HG03135 (cell line): ENCODE data around the gene ZNF618.

Experiments used
- ATAC-seq: cut with Tn5 transposase; IDR thresholded peaks from one replicate; pipeline ENCODE4 v1.9.1; 2021; ENCODE audit warnings: mild to moderate bottlenecking, moderate library complexity; ENCODE audit not compliant: unreplicated experiment

ZNF618 gene

GRCh38 chr9:113932906-113933584 is 56.9 kb downstream of the ZNF618 start:
- no peak for ATAC-seq

DNA sequence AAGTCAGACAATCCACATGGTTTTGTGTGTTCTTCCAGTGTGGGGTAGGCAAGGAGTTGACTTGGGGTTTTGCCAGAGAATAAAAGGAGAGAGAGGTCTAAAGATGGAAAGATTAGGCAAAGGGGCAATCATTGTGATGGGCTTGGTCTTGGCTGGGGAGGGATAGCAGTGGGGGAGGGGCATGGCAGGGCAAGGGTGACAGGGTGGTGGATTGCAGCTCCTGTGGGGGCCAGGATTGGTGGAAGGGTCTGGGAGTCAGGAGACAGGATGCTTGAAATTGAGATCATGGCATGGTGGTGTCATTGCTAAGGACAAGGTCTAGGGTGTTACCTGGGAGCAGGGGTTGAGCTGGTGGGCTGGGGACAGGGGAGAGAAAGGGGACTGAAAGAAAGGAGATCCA is 57.6 kb downstream of the ZNF618 start:
- ATAC-seq, result no peak

GRCh38 chr9:113934167-113934828 is 58.2 kb downstream of the ZNF618 start:
- no peak for ATAC-seq

GRCh38 chr9:113934829-113935676 is 58.9 kb downstream of the ZNF618 start:
- ATAC-seq, result no peak

- no peak for ATAC-seq
These were observed 59.7 kb downstream of the ZNF618 start for GRCh38 chr9:113935677-113936380.

- no peak for ATAC-seq
These were observed 64.0 kb downstream of the ZNF618 start for GRCh38 chr9:113940077-113940476.

DNA sequence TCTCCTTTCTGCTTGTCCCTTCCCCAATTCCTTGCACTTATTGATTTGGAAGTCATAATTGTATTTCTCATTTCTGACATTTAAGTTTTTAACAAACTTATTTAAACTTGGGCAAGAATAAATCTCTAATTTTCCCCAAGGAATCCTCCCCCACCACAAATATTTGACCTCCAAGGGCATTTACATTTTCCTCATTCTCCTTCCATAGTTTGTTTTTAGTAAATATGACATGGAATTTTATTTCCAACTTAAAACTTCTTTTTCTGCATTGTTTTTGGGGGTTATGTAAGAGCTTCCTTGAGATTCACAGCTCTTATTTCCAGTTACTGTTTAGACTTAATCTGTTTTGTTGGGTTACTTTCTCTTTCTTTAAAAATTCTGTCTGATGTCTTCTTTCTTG is 64.9 kb downstream of the ZNF618 start:
- ATAC-seq, result no peak

GRCh38 chr9:113941526-113941925 is 65.4 kb downstream of the ZNF618 start:
- no peak for ATAC-seq

DNA sequence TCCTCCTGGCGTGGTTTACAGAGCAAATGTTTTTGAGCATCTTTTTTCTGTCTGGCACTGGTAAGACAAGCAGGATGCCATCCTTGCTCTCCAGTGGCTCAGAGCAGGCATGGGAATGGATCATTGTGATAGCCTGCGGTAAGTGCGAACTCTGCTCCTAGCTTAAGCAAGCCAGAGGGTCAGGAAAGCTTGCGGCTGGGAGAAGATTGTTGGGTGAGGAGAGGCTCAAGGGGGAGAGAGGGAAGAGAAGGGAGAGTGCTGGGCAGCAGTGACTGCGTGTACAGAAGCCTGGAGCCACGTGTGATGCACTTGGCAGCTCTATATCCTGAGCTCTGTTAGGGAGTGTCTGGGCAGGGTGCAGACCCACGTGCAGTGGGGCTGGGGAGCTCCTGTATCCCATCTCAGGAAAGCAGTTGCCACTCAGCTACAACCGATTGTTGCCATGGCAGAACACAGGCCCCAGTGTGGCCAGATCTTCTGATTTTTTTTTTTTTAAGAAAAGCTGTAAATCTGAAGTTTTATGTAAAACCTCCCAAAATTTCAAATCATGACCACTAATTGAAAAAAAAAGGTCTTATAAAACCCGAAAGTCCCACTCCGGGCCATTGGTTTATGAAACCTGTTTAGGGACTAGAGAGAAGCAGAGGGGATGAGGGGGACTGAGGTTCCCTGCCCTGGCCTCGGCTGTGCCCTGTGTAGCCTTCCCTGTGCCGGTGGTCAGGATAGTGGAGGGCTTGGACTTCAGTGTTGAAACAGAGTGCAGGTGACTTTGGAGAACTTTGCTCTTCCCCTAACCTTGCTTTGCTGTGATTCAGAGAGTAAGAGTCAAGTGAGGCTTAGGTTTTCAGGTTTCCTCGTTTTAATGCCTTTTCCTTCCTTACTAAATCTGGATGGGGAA is 67.3 kb downstream of the ZNF618 start:
- no peak for ATAC-seq

DNA sequence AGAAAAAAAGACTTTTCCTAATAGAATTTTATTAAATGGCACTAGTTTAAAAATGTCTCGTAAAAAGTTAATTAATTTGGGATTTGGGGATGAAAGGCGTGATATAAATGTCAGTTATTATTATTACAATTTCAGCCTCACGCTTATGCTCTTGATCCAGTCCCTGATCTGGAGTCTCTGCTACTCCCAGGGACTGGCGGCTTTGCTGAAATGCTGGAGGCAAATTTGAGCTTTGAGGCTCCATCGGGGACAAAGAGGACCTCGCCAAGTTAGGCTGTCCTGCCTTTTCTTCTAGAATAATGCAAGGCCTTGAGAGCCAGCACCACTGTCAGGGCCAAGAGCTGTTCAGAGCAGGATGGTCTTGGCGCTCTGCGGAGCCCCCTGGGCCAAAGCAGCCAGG is 69.7 kb downstream of the ZNF618 start:
- no peak for ATAC-seq

DNA sequence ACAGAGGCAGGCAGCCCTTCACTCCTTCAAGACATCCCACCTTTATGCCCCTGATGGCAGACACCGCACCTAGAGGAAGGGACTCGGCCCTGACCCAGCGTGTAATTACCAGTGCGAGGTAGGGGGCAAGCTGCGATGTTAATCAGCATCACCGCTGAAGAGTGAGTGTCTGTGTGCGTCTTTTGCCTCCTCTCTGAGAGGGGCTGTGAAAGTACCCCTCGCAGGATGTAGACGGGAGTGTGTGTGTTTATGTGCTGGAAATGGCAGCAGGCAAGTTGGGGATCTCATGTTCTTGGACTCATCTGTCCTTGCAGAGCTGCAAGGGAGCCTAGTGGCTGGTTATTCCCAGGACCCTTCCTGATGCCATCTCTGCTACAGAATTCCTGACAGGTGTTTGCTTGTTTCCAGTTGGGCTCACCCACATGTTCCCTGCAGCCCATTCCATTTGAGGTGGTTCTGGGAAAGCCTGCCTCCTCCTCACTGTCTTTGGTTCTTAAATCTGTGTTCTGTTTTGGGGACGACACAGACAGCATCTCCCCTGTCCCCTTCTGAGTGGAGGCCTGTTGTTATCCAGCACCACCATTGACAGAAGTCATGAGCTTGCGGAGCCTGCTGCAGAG is 70.5 kb downstream of the ZNF618 start:
- no peak for ATAC-seq

- ATAC-seq, result no peak
These were observed 71.8 kb downstream of the ZNF618 start for GRCh38 chr9:113947941-113948340.

DNA sequence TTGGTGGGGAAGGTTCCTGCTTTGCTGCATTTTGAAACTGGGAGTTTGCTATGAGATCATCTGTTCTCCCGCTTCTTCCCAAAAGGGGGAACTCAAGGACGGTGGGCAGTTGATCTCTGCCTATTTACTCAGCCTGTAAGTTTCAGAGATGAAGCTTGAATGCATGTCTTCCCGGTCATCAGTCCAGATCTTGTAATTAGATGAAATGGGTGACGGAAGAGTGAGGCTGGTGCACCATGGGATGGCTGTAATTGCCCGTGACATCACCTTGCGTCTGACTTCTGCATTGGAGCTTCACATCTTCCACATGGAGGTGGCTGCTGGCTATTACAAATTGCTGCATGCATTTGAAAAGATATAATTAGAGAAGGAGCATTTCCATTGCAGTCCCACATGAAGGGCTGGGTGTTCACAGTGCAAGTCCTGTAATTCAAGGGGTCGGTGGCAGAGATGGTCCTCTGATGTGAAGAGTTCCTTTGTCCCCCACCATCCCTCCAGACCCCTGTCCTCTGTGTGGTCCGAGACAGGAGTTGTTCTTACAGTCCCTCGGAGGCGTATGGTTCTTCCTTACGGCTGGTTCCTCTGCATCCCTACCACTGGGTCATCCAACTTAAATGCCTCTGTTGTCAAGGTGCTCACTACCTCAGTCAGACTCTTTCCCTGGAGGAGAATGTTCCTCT is 72.9 kb downstream of the ZNF618 start:
- no peak for ATAC-seq

GRCh38 chr9:113949571-113950078 is 73.5 kb downstream of the ZNF618 start:
- no peak for ATAC-seq

DNA sequence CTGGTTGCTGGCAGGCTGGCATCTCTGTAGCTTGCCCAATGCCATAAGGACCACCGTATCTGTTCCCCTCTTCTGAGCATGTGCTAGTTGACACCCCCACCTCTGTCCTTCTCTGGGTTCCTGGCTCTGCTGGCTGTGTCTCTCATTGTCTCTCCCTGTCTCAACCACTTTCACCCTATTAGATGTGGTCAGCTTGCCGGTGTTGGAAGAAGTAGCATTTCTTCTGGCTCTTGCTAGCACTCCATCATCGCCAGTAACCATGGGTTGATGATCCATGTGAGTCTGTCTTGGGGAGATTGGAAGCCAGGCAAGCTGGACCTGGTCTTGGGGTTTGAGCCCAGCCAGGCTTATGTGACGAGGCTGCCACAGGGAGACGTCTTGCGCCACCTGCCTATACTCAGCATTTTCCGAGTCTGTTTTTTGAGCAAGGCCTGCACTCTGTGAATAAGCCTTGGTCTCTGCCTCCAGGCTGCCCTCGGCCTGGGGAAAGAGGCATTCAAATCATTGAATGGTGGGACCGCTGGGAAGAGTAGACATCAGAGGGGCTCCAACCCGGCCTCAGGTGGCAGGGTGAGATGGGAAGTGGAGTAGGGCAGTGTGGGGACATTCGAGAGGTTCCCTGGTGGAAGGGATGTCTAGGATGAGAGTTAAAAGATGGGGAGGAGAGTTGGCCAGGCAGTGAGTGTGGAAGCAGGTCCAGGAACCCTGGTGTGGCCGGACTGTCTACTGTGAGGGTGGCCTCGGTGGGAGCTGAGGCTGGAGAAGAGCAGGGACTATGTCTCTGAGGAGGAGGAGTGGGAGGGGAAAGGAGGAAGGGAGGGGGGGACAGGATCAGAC is 74.3 kb downstream of the ZNF618 start:
- no peak for ATAC-seq

DNA sequence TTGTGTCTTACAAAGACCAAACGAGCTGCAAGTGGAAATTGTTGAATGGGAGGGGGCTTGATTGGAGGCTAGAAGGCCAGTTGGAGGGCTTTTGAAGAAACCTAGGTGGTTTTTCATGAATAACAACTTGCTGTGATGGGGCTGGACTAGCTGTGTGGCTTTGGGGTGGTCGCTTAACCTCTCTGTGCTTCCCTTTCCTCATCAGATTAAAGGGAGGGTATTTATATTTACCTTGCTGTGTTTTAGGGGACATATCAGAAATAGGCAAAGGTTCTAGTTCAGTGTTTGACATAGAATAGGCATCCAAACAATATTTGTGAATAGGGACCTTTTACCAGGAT is 74.9 kb downstream of the ZNF618 start:
- ATAC-seq, result no peak

DNA sequence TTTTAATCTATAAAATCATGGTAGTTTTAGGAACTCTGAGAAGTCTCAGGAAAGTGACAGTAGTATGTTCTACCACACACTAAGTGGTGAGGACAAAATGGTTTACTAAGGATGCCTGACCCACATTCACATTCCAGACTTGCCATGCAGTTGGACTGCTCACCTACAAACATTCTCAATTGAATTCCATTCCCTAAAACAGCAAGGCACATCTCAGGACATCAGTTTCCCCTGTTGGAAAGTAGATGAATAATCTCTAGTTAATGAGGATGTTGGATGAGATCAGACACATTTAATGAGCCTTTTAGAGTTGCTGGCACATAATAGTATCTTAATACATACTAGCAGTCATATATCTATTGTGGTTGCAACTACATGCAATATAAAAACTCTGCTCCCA is 76.6 kb downstream of the ZNF618 start:
- ATAC-seq, result no peak

DNA sequence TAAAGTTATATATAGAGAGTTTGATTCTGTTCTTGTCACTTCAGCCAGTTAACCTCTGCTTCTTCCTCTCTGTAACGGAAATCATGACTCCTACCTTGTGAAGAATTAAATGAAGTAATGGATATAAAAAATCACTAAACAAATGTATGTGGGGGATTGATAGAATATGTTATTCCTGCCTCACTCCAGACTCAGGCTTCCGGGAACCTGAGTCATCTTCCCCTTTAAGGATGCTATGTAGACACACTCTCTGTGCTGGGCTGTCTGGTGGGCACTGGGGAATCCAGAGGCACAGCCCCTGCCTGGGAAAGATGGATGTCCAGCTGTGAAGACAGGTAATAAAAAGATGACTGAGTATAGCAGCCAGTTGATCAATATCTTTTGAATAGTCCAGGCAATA is 77.4 kb downstream of the ZNF618 start:
- ATAC-seq, result no peak
